ENCODE data around the gene MRLN.

Gene MRLN

GRCh38 chr10:59709395-59710125 lies 43.7 kb downstream of the MRLN start, which contains the start of gene SLC16A9:
Gene SLC16A9, minus strand, starts transcription at chr10:59709850. Its CDS starts 25,559 bp downstream, at chr10:59684291.
- peak; percentile 40 for TF ChIP-seq CTCF (IDR thresholded peaks at IDR 0.05; ENCODE audit: borderline replicate concordance, insufficient read depth, low read depth, low read length)
- peak within 1 kb of the TSS; percentile 82 for H3K4me3 ChIP-seq (ENCODE audit: low read depth, low read length)

GRCh38 chr10:59708816-59709394 lies 44.4 kb downstream of the MRLN start:
- no peak for TF ChIP-seq CTCF (IDR thresholded peaks at IDR 0.05; ENCODE audit: borderline replicate concordance, insufficient read depth, low read depth, low read length)
- H3K4me3 ChIP-seq (ENCODE audit: low read depth, low read length) = peak overlapping the region; percentile 82

GRCh38 chr10:59706851-59707797 lies 46.1 kb downstream of the MRLN start:
- no peak overlapping the region for H3K4me3 ChIP-seq (ENCODE audit: low read depth, low read length)
- no peak for TF ChIP-seq CTCF (IDR thresholded peaks at IDR 0.05; ENCODE audit: borderline replicate concordance, insufficient read depth, low read depth, low read length)

- no peak overlapping the region for H3K4me3 ChIP-seq (ENCODE audit: low read depth, low read length)
- TF ChIP-seq CTCF (IDR thresholded peaks at IDR 0.05; ENCODE audit: borderline replicate concordance, insufficient read depth, low read depth, low read length) = no peak
Observed at GRCh38 chr10:59705931-59706330, 47.3 kb downstream of the MRLN start.

- no peak overlapping the region for H3K4me3 ChIP-seq (ENCODE audit: low read depth, low read length)
- TF ChIP-seq CTCF (IDR thresholded peaks at IDR 0.05; ENCODE audit: borderline replicate concordance, insufficient read depth, low read depth, low read length) = no peak
Observed at GRCh38 chr10:59704630-59705029, 48.6 kb downstream of the MRLN start.

GRCh38 chr10:59702347-59702746 lies 50.9 kb downstream of the MRLN start:
- H3K4me3 ChIP-seq (ENCODE audit: low read depth, low read length) = no peak overlapping the region
- no peak for TF ChIP-seq CTCF (IDR thresholded peaks at IDR 0.05; ENCODE audit: borderline replicate concordance, insufficient read depth, low read depth, low read length)

Measured in GM12875 (cell line).